CD4-positive, CD25-positive, alpha-beta regulatory T cell (primary cell): ENCODE data around the gene NLRP6. TPM values are rescaled to one million over a fixed set of nuclear protein-coding genes. Genes with fewer than 3 reads are reported as not detected.
"Not testable (repeated sequence)": the region's sequence is repeated elsewhere in the genome, so short reads cannot be mapped to it uniquely, and the experiment has no call there.

ENCODE experiments used
- ATAC-seq, 2 donors: fragments of 150-1000 bp; cut with Tn5 transposase; one replicate each; pipeline ENCODE4 v1.10.0; 2021; ENCODE audit warnings: low read depth in 2 of 2, moderate number of reproducible peaks in 2 of 2, moderate library complexity in 1 of 2
- DNase-seq, 3 donors: peaks; one replicate each; pipeline versions ENCODE4 v3.0.0 to v3.0.0-alpha.2; 2012 to 2022; ENCODE audit warnings: mixed read lengths in 1 of 3
- H3K27ac ChIP-seq: one replicate; pipeline ENCODE4 v1.7.0; 2013; ENCODE audit warnings: mild to moderate bottlenecking, low read length; ENCODE audit not compliant: insufficient read depth, poor library complexity, severe bottlenecking
- H3K27me3 ChIP-seq: one replicate; pipeline ENCODE4 v1.7.0; 2013; ENCODE audit warnings: low read length; ENCODE audit not compliant: control insufficient read depth, insufficient read depth
- H3K36me3 ChIP-seq: one replicate; pipeline ENCODE4 v1.7.0; 2013; ENCODE audit warnings: mild to moderate bottlenecking, low read length, moderate library complexity; ENCODE audit not compliant: control insufficient read depth, insufficient read depth
- H3K4me1 ChIP-seq: 2 replicates; pipeline ENCODE4 v1.7.0; 2013; ENCODE audit warnings: mild to moderate bottlenecking, low read length; ENCODE audit not compliant: insufficient read depth, control insufficient read depth, poor library complexity, severe bottlenecking
- H3K4me3 ChIP-seq: one replicate; pipeline ENCODE4 v1.7.0; 2013; ENCODE audit warnings: low read depth, mild to moderate bottlenecking, low read length, moderate library complexity
- H3K9me3 ChIP-seq, 2 experiments: 1 replicate in 1 of 2; 2 replicates in 1 of 2; pipeline ENCODE4 v1.7.0; 2013; ENCODE audit warnings: low read length in 2 of 2, mild to moderate bottlenecking in 1 of 2, moderate library complexity in 1 of 2; ENCODE audit not compliant: control insufficient read depth in 2 of 2
- H3K27ac Mint-ChIP-seq, 3 donors: one replicate each; pipeline ENCODE4 v1.8.0; 2020 to 2022; ENCODE audit warnings: mild to moderate bottlenecking in 3 of 3, mixed read lengths in 3 of 3, moderate library complexity in 2 of 3
- H3K27me3 Mint-ChIP-seq: one replicate; pipeline ENCODE4 v1.8.0; 2022; ENCODE audit warnings: mild to moderate bottlenecking, mixed read lengths
- H3K36me3 Mint-ChIP-seq: one replicate; pipeline ENCODE4 v1.8.0; 2020; ENCODE audit warnings: mixed read lengths
- H3K4me1 Mint-ChIP-seq, 4 donors: one replicate each; pipeline ENCODE4 v1.8.0; 2020 to 2022; ENCODE audit warnings: mixed read lengths in 4 of 4, mild to moderate bottlenecking in 1 of 4
- H3K4me3 Mint-ChIP-seq, 4 donors: one replicate each; pipeline ENCODE4 v1.8.0; 2020 to 2022; ENCODE audit warnings: mild to moderate bottlenecking in 4 of 4, mixed read lengths in 4 of 4, moderate library complexity in 3 of 4
- H3K9me3 Mint-ChIP-seq, 7 donors: one replicate each; pipeline ENCODE4 v1.8.0; 2020 to 2022; ENCODE audit warnings: mixed read lengths in 7 of 7, mild to moderate bottlenecking in 3 of 7, moderate library complexity in 2 of 7
- polyA plus RNA-seq, 4 donors: library from polyadenylated mRNA; unstranded; fragments of 300-500 nt; fragmentation: Illumina TruSeq; gene quantifications; one replicate each; pipeline ENCODE4 v1.2.3, GENCODE V29; 2021
- total RNA-seq: library from RNA; stranded (reverse); gene quantifications from one replicate; pipeline ENCODE4 v1.2.3, GENCODE V29; 2022

NLRP6 gene
- total and polyA plus RNA-seq, 5 donors from 2014 or later: 0.36 to 4.0 (median 1.8) TPM

GRCh38 chr11:256952-257737 lies 21.1 kb upstream of the NLRP6 start:
- H3K9me3 ChIP-seq: no peaks in the 10 kb centered on the region
- no peaks in the 10 kb centered on the region for H3K27me3 ChIP-seq
- Mint-ChIP-seq H3K27me3 (peaks cover 8% of the 10 kb centered on the region), H3K36me3 (peaks cover 9% of the 10 kb centered on the region), H3K4me3 (no peak overlapping the region), H3K4me1 (peaks cover 0 to 3% (median 0%) of the 10 kb centered on the region in 4 donors), H3K9me3 (no peaks in the 10 kb centered on the region), H3K27ac (no peak overlapping the region)
- no peak overlapping the region for H3K27ac ChIP-seq
- DNase-seq (no peak), ATAC-seq (no peak)
- no peak overlapping the region for H3K4me3 ChIP-seq
- H3K4me1 ChIP-seq: no peaks in the 10 kb centered on the region
- peaks cover 14% of the 10 kb centered on the region for H3K36me3 ChIP-seq

- DNase-seq: no peak
- peaks cover 8% of the 10 kb centered on the region for H3K27me3 Mint-ChIP-seq
Measured at GRCh38 chr11:257766-258493, 20.3 kb upstream of the NLRP6 start.

GRCh38 chr11:259413-259812 lies 18.8 kb upstream of the NLRP6 start:
- DNase-seq (no peak), ATAC-seq (no peak)
- Mint-ChIP-seq H3K4me3 (no peak overlapping the region), H3K27ac (no peak overlapping the region), H3K4me1 (no peaks in the 10 kb centered on the region), H3K27me3 (peaks cover 8% of the 10 kb centered on the region), H3K36me3 (no peaks in the 10 kb centered on the region), H3K9me3 (no peaks in the 10 kb centered on the region)
- Histone ChIP-seq H3K4me3 (no peak overlapping the region), H3K36me3 (no peaks in the 10 kb centered on the region), H3K27me3 (no peaks in the 10 kb centered on the region), H3K27ac (no peak overlapping the region), H3K4me1 (no peaks in the 10 kb centered on the region), H3K9me3 (no peaks in the 10 kb centered on the region)

More at GRCh38 chr11:257766-258493, 20.3 kb upstream of the NLRP6 start:
- H3K4me3 ChIP-seq: no peak overlapping the region
- no peak for ATAC-seq
- no peaks in the 10 kb centered on the region for H3K9me3 Mint-ChIP-seq
- H3K9me3 ChIP-seq: no peaks in the 10 kb centered on the region
- H3K27me3 ChIP-seq: no peaks in the 10 kb centered on the region
- H3K27ac ChIP-seq: no peak overlapping the region
- peaks cover 6% of the 10 kb centered on the region for H3K36me3 ChIP-seq
- no peaks in the 10 kb centered on the region for H3K4me1 ChIP-seq
- H3K4me3 Mint-ChIP-seq: no peak overlapping the region
- H3K27ac Mint-ChIP-seq: no peak overlapping the region
- peaks cover 4% of the 10 kb centered on the region for H3K36me3 Mint-ChIP-seq
- H3K4me1 Mint-ChIP-seq: peaks cover 0 to 3% (median 0%) of the 10 kb centered on the region in 4 donors

- peaks cover 8% of the 10 kb centered on the region for H3K27me3 Mint-ChIP-seq
- Histone ChIP-seq H3K9me3 (peaks cover 0 to 4% of the 10 kb centered on the region in 2 experiments), H3K4me1 (no peaks in the 10 kb centered on the region), H3K27me3 (no peaks in the 10 kb centered on the region), H3K4me3 (no peak overlapping the region), H3K36me3 (no peaks in the 10 kb centered on the region), H3K27ac (no peak overlapping the region)
- no peaks in the 10 kb centered on the region for H3K36me3 Mint-ChIP-seq
- ATAC-seq (no peak), DNase-seq (no peak)
- peaks cover 0 to 2% (median 0%) of the 10 kb centered on the region in 7 donors for H3K9me3 Mint-ChIP-seq
- H3K4me3 Mint-ChIP-seq: no peak overlapping the region
- H3K27ac Mint-ChIP-seq: no peak overlapping the region
- peaks cover 0 to 2% (median 1%) of the 10 kb centered on the region in 4 donors for H3K4me1 Mint-ChIP-seq
Measured at GRCh38 chr11:261624-262023, 16.6 kb upstream of the NLRP6 start.

- no peaks in the 10 kb centered on the region for H3K36me3 Mint-ChIP-seq
- Histone ChIP-seq H3K27me3 (no peaks in the 10 kb centered on the region), H3K9me3 (peaks cover 0 to 4% of the 10 kb centered on the region in 2 experiments), H3K27ac (peak overlapping the region; percentile 51), H3K36me3 (no peaks in the 10 kb centered on the region), H3K4me3 (peak overlapping the region; percentile 31), H3K4me1 (peaks cover 34% of the 10 kb centered on the region)
- peak overlapping the region; percentile 45 to 92 (median 79) for H3K4me3 Mint-ChIP-seq
- peaks cover 8 to 38% (median 20%) of the 10 kb centered on the region in 4 donors for H3K4me1 Mint-ChIP-seq
- H3K27me3 Mint-ChIP-seq: peaks cover 5% of the 10 kb centered on the region
- DNase-seq (peak in 1 of 3 donors; percentile 38), ATAC-seq (peak in 1 of 2 donors; percentile 18)
- peak overlapping the region; percentile 48 to 93 (median 75) for H3K27ac Mint-ChIP-seq
- peaks cover 0 to 2% (median 0%) of the 10 kb centered on the region in 7 donors for H3K9me3 Mint-ChIP-seq
Measured at GRCh38 chr11:266676-267439, 11.3 kb upstream of the NLRP6 start.

- peaks cover 8 to 41% (median 20%) of the 10 kb centered on the region in 4 donors for H3K4me1 Mint-ChIP-seq
- peaks cover 0 to 2% (median 0%) of the 10 kb centered on the region in 7 donors for H3K9me3 Mint-ChIP-seq
- DNase-seq (peak; percentile 51 to 61 (median 52)), ATAC-seq (peak; percentile 12 to 35)
- H3K4me1 ChIP-seq: peaks cover 34% of the 10 kb centered on the region
- peak overlapping the region; percentile 87 for H3K27ac ChIP-seq
- peak overlapping the region; percentile 93 to 98 (median 98) for H3K27ac Mint-ChIP-seq
- H3K4me3 ChIP-seq: peak overlapping the region; percentile 70
- H3K27me3 ChIP-seq: no peaks in the 10 kb centered on the region
- no peaks in the 10 kb centered on the region for H3K36me3 ChIP-seq
- no peaks in the 10 kb centered on the region for H3K36me3 Mint-ChIP-seq
- H3K9me3 ChIP-seq: peaks cover 0 to 4% of the 10 kb centered on the region in 2 experiments
- H3K4me3 Mint-ChIP-seq: peak overlapping the region; percentile 84 to 93 (median 90)
- peaks cover 5% of the 10 kb centered on the region for H3K27me3 Mint-ChIP-seq
Measured at GRCh38 chr11:267491-267994, 10.7 kb upstream of the NLRP6 start.

GRCh38 chr11:268716-269145 lies 9.5 kb upstream of the NLRP6 start:
- peak overlapping the region; percentile 93 to 98 (median 98) for H3K27ac Mint-ChIP-seq

More at GRCh38 chr11:268716-269145, 9.5 kb upstream of the NLRP6 start:
- H3K36me3 Mint-ChIP-seq, H3K27me3 Mint-ChIP-seq, H3K36me3 ChIP-seq, H3K9me3 Mint-ChIP-seq, H3K27me3 ChIP-seq, H3K9me3 ChIP-seq: not testable (repeated sequence)
- H3K4me3 ChIP-seq: peak overlapping the region; percentile 98
- H3K27ac ChIP-seq: peak overlapping the region; percentile 87
- peak overlapping the region; percentile 84 to 93 (median 90) for H3K4me3 Mint-ChIP-seq
- DNase-seq (peak in 1 of 3 donors; percentile 69), ATAC-seq (peak; percentile 7 to 26)
- peaks cover 8 to 41% (median 20%) of the 10 kb centered on the region in 4 donors for H3K4me1 Mint-ChIP-seq
- peaks cover 34% of the 10 kb centered on the region for H3K4me1 ChIP-seq
